Measurements from ENCODE around the gene KCNJ16. TPM values are rescaled to one million over a fixed set of nuclear protein-coding genes. Genes with fewer than 3 reads are reported as not detected.

Gene KCNJ16
- total RNA-seq, 1 experiment from 2014 or later = not detected

DNA sequence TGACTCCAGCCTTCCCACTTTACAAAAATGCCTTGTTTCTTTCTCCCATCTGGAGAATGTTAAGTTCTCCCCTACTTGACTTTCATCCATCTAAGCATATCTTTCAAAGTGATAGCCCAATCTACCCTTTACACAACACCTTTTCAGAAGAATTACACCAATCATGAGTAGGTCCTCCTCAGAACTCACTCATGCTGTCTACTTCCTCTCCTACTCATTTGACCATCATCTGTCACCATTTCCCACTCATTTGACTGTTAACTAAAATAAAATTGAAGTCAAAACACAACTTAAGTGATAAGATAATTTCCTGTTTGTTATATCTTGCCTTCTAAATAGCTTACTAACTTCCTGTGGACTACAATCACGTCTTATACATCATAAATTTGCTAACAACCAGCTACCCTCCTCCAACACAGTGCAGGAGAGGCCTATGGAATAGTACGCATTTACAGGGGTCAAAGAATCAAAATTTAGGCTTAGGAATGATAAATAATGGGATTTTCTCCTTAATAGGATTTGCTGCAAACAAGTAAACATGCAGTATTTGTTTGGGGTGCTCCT, 16.1 kb downstream of the KCNJ16 start:
- H3K27me3 ChIP-seq (ENCODE audit: control insufficient read depth, insufficient read depth, low read length) = no peaks in the 10 kb centered on the region
- intact Hi-C loops (cut with micrococcal nuclease; ENCODE audit: unreplicated experiment) (no loop called here), in situ Hi-C loops (cut with HindIII; ENCODE audit: low pct_unique_long_range_greater_than_20kb, low sequenced_read_pairs) (no loop called here)
- ATAC-seq (no peak), DNase-seq (ENCODE audit: low read depth, low spot score) (no peak)
- H3K4me3 ChIP-seq (ENCODE audit: low read depth in 2 of 2, low read length in 2 of 2) = no peak overlapping the region
- no peaks in the 10 kb centered on the region for H3K36me3 ChIP-seq (ENCODE audit: control insufficient read depth, insufficient read depth, low read length)
- ChIA-PET POLR2A (interaction anchor here (0.6 kb wide), 1 partner anchor 29 kb away, joined by 6 read pairs; no protein-coding TSS in a partner anchor), CTCF (no interaction called here)
- TF ChIP-seq TCF7L2 (IDR thresholded peaks at IDR 0.05; ENCODE audit: low read depth, low read length) = no peak
- TF ChIP-seq, protein P1, sequence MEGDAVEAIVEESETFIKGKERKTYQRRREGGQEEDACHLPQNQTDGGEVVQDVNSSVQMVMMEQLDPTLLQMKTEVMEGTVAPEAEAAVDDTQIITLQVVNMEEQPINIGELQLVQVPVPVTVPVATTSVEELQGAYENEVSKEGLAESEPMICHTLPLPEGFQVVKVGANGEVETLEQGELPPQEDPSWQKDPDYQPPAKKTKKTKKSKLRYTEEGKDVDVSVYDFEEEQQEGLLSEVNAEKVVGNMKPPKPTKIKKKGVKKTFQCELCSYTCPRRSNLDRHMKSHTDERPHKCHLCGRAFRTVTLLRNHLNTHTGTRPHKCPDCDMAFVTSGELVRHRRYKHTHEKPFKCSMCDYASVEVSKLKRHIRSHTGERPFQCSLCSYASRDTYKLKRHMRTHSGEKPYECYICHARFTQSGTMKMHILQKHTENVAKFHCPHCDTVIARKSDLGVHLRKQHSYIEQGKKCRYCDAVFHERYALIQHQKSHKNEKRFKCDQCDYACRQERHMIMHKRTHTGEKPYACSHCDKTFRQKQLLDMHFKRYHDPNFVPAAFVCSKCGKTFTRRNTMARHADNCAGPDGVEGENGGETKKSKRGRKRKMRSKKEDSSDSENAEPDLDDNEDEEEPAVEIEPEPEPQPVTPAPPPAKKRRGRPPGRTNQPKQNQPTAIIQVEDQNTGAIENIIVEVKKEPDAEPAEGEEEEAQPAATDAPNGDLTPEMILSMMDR (IDR thresholded peaks at IDR 0.05) = no peak
- TF ChIP-seq, protein P2, sequence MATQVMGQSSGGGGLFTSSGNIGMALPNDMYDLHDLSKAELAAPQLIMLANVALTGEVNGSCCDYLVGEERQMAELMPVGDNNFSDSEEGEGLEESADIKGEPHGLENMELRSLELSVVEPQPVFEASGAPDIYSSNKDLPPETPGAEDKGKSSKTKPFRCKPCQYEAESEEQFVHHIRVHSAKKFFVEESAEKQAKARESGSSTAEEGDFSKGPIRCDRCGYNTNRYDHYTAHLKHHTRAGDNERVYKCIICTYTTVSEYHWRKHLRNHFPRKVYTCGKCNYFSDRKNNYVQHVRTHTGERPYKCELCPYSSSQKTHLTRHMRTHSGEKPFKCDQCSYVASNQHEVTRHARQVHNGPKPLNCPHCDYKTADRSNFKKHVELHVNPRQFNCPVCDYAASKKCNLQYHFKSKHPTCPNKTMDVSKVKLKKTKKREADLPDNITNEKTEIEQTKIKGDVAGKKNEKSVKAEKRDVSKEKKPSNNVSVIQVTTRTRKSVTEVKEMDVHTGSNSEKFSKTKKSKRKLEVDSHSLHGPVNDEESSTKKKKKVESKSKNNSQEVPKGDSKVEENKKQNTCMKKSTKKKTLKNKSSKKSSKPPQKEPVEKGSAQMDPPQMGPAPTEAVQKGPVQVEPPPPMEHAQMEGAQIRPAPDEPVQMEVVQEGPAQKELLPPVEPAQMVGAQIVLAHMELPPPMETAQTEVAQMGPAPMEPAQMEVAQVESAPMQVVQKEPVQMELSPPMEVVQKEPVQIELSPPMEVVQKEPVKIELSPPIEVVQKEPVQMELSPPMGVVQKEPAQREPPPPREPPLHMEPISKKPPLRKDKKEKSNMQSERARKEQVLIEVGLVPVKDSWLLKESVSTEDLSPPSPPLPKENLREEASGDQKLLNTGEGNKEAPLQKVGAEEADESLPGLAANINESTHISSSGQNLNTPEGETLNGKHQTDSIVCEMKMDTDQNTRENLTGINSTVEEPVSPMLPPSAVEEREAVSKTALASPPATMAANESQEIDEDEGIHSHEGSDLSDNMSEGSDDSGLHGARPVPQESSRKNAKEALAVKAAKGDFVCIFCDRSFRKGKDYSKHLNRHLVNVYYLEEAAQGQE (IDR thresholded peaks at IDR 0.05; ENCODE audit: insufficient read depth in 1 of 2, low read depth in 2 of 2, low read length in 1 of 2) = no peak
- no peak for TF ChIP-seq POLR2AphosphoS5 (IDR thresholded peaks at IDR 0.05; ENCODE audit: low read depth, low read length)
- no peak for TF ChIP-seq SIN3A (IDR thresholded peaks at IDR 0.05; ENCODE audit: borderline replicate concordance, insufficient read depth, low read depth, low read length)
- no peaks in the 10 kb centered on the region for H3K9me3 ChIP-seq (ENCODE audit: control insufficient read depth, insufficient read depth, low read depth, low read length)
- no peak overlapping the region; the same call in 1 of the 2 replicates for H3K27ac ChIP-seq (ENCODE audit: low read length)
- no TSS peak for BruUV-seq (replicated peaks)
- H3K4me1 ChIP-seq (ENCODE audit: control insufficient read depth, insufficient read depth, low read length) = peaks cover 11% of the 10 kb centered on the region

DNA sequence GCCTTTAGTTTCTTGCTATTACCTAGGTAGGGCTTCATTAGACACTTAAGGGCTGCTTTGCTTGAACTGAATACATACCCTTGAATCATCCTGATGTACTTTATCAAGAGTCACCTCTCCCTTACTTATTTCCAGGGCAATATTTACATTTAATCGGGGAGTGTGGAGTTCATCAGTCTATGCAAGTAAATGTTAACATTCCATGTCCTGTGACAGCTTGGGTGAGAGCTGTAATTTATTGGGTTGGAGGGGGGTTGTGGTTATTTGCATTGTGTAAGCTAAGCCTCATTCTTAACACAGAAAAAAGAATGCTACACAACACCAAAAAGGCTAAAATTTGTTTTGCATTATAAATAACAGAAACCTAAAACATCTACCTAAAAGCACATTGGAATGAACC, 16.7 kb downstream of the KCNJ16 start:
- Histone ChIP-seq H3K9me3 (ENCODE audit: control insufficient read depth, insufficient read depth, low read depth, low read length) (no peaks in the 10 kb centered on the region), H3K36me3 (ENCODE audit: control insufficient read depth, insufficient read depth, low read length) (no peaks in the 10 kb centered on the region), H3K4me1 (ENCODE audit: control insufficient read depth, insufficient read depth, low read length) (peaks cover 11% of the 10 kb centered on the region), H3K27me3 (ENCODE audit: control insufficient read depth, insufficient read depth, low read length) (no peaks in the 10 kb centered on the region), H3K27ac (ENCODE audit: low read length) (no peak overlapping the region), H3K4me3 (ENCODE audit: low read depth in 2 of 2, low read length in 2 of 2) (no peak overlapping the region)
- intact Hi-C loops (cut with micrococcal nuclease; ENCODE audit: unreplicated experiment) = no loop called here
- in situ Hi-C loops (cut with HindIII; ENCODE audit: low pct_unique_long_range_greater_than_20kb, low sequenced_read_pairs) = no loop called here
- CTCF ChIA-PET = no interaction called here
- DNase-seq (ENCODE audit: low read depth, low spot score) (no peak), ATAC-seq (no peak)
- BruUV-seq (replicated peaks) = no TSS peak
- TF ChIP-seq POLR2AphosphoS5 (IDR thresholded peaks at IDR 0.05; ENCODE audit: low read depth, low read length) (no peak), TCF7L2 (IDR thresholded peaks at IDR 0.05; ENCODE audit: low read depth, low read length) (no peak), SIN3A (IDR thresholded peaks at IDR 0.05; ENCODE audit: borderline replicate concordance, insufficient read depth, low read depth, low read length) (no peak)
- TF ChIP-seq, protein P1 (IDR thresholded peaks at IDR 0.05) = no peak
- TF ChIP-seq, protein P2 (IDR thresholded peaks at IDR 0.05; ENCODE audit: insufficient read depth in 1 of 2, low read depth in 2 of 2, low read length in 1 of 2) = no peak
- POLR2A ChIA-PET = no interaction called here
